K562 treated with DMSO at 1 percent for 48 hours (cell line): ENCODE results near the gene LILRB3. TPM values are rescaled to one million over a fixed set of nuclear protein-coding genes. Genes with fewer than 3 reads are reported as not detected.

Experiments
- total RNA-seq: library from RNA; unstranded; fragments of 300-600 nt; gene quantifications from 2 replicates; pipeline ENCODE4 v1.2.3, GENCODE V29; 2022; ENCODE audit warnings: low replicate concordance; ENCODE audit errors: extremely low read depth

LILRB3 gene
- total RNA-seq: not detected in 2 replicates

DNA sequence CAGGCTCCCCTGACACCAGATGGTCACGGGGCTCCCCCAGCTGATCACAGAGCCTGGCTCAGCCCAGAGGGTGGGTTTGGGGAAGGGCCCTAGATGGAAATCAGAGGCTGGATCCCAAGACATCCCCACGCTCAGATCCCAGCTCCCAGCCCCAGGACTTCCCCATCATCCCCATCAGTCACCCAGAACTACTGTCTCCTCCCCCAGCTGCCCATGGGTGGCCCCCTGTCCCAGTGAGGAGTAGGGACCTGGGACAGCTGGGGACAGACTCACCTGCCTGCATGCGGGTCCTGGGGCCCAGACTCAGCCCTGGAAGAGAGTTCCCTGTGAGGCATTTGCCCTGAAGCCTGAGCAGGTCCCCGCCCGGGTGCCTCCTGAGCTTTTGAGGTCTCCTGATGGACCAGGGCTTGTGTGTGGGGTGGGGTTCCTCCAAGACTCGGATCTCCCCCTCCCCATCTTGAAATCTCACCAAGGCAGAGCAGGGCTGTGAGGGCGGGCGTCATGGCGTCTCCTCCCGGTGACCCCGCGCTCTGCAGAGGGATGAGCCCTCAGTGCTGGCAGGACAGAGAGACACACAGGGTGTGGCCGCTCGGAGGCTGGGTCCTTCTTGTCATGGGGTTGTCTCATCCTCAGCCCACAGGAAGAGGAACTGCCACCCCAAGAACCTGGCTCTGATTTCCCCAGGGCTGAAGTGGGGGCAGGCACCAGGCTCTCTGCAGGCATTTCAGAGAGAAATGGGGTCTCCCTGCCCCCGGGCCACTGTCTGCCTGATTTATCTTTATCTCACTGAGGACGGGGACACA is at the start of gene LILRB3:
TSS of gene LILRB3 (minus strand) at position 534 of the 803 bp plus-strand sequence. CDS start at position 503, 31 bp downstream.

GRCh38 chr19:54257116-54257480 is 34.3 kb upstream of the LILRB3 start, which contains the start of gene LILRB5:
LILRB5 (minus strand) TSS chr19:54257273; CDS start chr19:54257193, 80 bp downstream.

DNA sequence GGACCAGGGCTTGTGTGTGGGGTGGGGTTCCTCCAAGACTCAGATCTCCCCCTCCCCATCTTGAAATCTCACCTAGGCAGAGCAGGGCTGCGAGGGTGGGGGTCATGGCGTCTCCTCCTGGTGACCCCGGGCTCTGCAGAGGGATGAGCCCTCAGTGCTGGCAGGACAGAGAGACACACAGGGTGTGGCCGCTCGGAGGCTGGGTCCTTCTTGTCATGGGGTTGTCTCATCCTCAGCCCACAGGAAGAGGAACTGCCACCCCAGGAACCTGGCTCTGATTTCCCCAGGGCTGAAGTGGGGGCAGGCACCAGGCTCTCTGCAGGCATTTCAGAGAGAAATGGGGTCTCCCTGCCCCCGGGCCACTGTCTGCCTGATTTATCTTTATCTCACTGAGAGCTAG is 19.8 kb upstream of the LILRB3 start, which contains the start of gene LILRA6:
TSS of gene LILRA6 (minus strand) at position 145 of the 400 bp plus-strand sequence.

DNA sequence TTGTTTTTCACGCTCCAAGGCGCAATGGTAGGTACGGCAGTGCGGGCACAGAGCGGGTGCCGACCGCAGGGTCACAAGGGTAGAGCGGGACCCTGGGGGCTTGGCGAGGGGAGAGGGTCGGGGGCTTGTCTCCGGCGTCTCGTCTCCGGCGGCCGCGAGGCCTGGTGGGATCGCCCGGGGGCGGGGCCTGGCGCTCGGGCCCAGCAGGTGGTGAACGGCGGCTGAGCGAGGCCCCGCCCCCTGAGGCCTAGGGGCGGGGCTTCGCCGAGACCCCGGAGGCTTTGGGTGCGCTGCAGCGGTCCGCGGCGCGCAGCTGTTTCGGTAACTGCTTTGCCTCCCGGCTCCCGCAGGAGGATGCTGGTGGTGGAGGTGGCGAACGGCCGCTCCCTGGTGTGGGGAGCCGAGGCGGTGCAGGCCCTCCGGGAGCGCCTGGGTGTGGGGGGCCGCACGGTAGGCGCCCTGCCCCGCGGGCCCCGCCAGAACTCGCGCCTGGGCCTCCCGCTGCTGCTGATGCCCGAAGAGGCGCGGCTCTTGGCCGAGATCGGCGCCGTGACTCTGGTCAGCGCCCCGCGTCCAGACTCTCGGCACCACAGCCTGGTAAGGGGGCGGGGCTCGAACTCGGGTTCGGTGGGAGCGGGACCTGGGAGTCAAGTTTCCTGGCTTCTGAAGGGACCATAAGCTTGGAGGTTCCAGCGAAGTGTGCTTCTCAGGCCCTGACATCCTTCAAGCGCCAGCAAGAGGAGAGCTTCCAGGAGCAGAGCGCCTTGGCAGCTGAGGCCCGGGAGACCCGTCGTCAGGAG is 31.6 kb downstream of the LILRB3 start, which contains the start of gene TSEN34:
TSS of gene TSEN34 (plus strand) at position 298 of the 800 bp plus-strand sequence. CDS start at position 355, 57 bp downstream.

DNA sequence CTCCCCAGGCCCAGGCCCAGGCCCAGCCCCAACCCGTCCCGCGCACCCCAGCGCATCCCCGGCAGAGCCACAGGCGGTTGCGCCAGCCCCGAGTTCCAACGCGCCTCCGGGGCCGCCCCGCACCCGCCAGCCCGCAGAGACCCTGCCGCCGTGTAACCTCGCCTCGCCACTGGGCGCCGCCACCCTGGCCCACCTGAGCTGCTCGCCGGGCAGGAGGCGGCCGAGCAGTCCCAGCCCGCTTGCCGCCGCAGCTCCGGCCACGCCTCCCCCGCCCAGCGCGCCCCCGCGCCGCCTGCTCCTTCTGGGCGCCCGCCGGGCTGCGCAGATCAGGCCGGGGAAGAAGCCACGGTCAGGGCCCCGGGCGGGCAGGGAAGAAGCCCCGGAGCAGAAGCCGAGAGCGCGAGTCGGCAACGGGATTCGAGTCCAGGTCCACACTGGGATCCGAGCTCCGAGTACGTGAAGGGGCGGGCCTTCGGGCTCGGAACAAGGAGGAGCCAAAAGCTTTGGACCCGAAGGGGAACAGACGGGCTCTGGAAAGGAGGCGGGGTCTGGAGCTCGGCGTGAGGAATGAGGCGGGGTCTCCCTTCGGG is 33.6 kb downstream of the LILRB3 start, which contains the start of gene MBOAT7:
TSS of gene MBOAT7 (minus strand) at position 436 of the 590 bp plus-strand sequence. CDS start 1,072 bp downstream, outside the sequence.

GRCh38 chr19:54172471-54173358 is 50.1 kb downstream of the LILRB3 start, which contains the start of gene TMC4:
TMC4 (minus strand) TSS chr19:54173160; CDS start chr19:54173117, 43 bp downstream.

Other genes starting within 250 kb of the LILRB3 start
- not detected in 2 replicates for gene CACNG6, start 231.4 kb downstream of the LILRB3 start, total RNA-seq
- gene VSTM1, start 159.1 kb downstream of the LILRB3 start, total RNA-seq: not detected in 2 replicates
- gene TARM1, start 141.6 kb downstream of the LILRB3 start, total RNA-seq: not detected in 2 replicates
- gene OSCAR, start 122.2 kb downstream of the LILRB3 start, total RNA-seq: not detected in 2 replicates
- gene NDUFA3, start 120.2 kb downstream of the LILRB3 start, total RNA-seq: not detected in 2 replicates
- gene TFPT, start 107.3 kb downstream of the LILRB3 start, total RNA-seq: not detected in 2 replicates
- not detected in 2 replicates for gene PRPF31, start 107.3 kb downstream of the LILRB3 start, total RNA-seq
- not detected in 2 replicates for gene CNOT3, start 85.2 kb downstream of the LILRB3 start, total RNA-seq
- gene LENG1, start 63.3 kb downstream of the LILRB3 start, total RNA-seq: not detected in 2 replicates
- gene TMC4, start 49.8 kb downstream of the LILRB3 start, total RNA-seq: not detected in 2 replicates
- 670 TPM in 1 of 2 replicates, not detected in the other for gene MBOAT7, start 33.4 kb downstream of the LILRB3 start, total RNA-seq
- gene TSEN34, start 31.7 kb downstream of the LILRB3 start, total RNA-seq: not detected in 2 replicates
- 5,955 TPM in 1 of 2 replicates, not detected in the other for gene RPS9, start 22.1 kb downstream of the LILRB3 start, total RNA-seq
- gene LILRA6, start 19.8 kb upstream of the LILRB3 start, total RNA-seq: not detected in 2 replicates
- not detected in 2 replicates for gene LILRB5, start 34.3 kb upstream of the LILRB3 start, total RNA-seq
- gene LILRB2, start 58.1 kb upstream of the LILRB3 start, total RNA-seq: not detected in 2 replicates
- gene LILRA5, start 90.2 kb upstream of the LILRB3 start, total RNA-seq: not detected in 2 replicates
- not detected in 2 replicates for gene LILRA4, start 116.2 kb upstream of the LILRB3 start, total RNA-seq
- gene LAIR1, start 141.9 kb upstream of the LILRB3 start, total RNA-seq: not detected in 2 replicates
- gene TTYH1, start 192.5 kb upstream of the LILRB3 start, total RNA-seq: not detected in 2 replicates
- gene LENG8, start 226.2 kb upstream of the LILRB3 start, total RNA-seq: not detected in 2 replicates
- gene LENG9, start 240.8 kb upstream of the LILRB3 start, total RNA-seq: not detected in 2 replicates